ENCODE data around the gene ECSCR.

DNA sequence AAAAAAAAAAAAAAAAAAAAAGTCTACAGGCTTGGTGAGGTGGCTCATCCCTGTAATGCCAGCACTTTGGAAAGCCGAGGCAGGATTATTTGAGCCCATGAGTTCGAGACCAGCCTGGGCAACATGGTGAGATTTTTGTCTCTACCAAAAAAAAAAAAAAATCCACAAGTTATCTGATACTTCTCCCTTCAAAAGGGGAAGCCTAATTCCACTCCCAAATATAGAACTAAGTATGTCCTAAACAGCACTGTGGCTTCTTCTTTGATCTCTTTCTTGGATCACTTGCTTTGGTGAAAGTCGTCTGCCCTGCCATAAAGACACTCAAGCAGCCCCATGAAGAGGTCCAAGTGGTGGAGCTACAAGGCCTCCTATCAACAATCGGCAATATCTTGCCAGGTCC, 38.8 kb upstream of the ECSCR start:
- TF ChIP-seq POLR2A (IDR thresholded peaks at IDR 0.05; ENCODE audit: control extremely low read depth in 1 of 2, low read depth in 2 of 2, low read length in 2 of 2) (no peak), BACH1 (IDR thresholded peaks at IDR 0.05; ENCODE audit: low read length) (no peak), SIN3A (conservative IDR thresholded peaks at IDR 0.05 in 1 of 2, IDR thresholded peaks at IDR 0.05 in 1 of 2; ENCODE audit: low read depth in 1 of 2, low read length in 2 of 2) (no peak), EZH2 (IDR thresholded peaks at IDR 0.05; ENCODE audit: low read depth, low read length, severe bottlenecking) (no peak), POLR2AphosphoS5 (IDR thresholded peaks at IDR 0.05; ENCODE audit: low read depth, low read length) (no peak), JUN (IDR thresholded peaks at IDR 0.05; ENCODE audit: low read depth, low read length) (no peak), EP300 (IDR thresholded peaks at IDR 0.05; ENCODE audit: borderline replicate concordance in 1 of 2, low read depth in 2 of 2, low read length in 2 of 2) (no peak)
- TF ChIP-seq, protein P1, sequence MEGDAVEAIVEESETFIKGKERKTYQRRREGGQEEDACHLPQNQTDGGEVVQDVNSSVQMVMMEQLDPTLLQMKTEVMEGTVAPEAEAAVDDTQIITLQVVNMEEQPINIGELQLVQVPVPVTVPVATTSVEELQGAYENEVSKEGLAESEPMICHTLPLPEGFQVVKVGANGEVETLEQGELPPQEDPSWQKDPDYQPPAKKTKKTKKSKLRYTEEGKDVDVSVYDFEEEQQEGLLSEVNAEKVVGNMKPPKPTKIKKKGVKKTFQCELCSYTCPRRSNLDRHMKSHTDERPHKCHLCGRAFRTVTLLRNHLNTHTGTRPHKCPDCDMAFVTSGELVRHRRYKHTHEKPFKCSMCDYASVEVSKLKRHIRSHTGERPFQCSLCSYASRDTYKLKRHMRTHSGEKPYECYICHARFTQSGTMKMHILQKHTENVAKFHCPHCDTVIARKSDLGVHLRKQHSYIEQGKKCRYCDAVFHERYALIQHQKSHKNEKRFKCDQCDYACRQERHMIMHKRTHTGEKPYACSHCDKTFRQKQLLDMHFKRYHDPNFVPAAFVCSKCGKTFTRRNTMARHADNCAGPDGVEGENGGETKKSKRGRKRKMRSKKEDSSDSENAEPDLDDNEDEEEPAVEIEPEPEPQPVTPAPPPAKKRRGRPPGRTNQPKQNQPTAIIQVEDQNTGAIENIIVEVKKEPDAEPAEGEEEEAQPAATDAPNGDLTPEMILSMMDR (IDR thresholded peaks at IDR 0.05; ENCODE audit: control extremely low read depth in 1 of 3, insufficient read depth in 1 of 3, low read depth in 1 of 3, low read length in 3 of 3), result no peak
- TF ChIP-seq, protein P2, sequence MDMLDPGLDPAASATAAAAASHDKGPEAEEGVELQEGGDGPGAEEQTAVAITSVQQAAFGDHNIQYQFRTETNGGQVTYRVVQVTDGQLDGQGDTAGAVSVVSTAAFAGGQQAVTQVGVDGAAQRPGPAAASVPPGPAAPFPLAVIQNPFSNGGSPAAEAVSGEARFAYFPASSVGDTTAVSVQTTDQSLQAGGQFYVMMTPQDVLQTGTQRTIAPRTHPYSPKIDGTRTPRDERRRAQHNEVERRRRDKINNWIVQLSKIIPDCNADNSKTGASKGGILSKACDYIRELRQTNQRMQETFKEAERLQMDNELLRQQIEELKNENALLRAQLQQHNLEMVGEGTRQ (IDR thresholded peaks at IDR 0.05; ENCODE audit: low read length), result no peak
